ENCODE measurements around the gene CLIC4.
"Not testable (repeated sequence)": the region's sequence is repeated elsewhere in the genome, so short reads cannot be mapped to it uniquely, and the experiment has no call there.

Gene CLIC4

DNA sequence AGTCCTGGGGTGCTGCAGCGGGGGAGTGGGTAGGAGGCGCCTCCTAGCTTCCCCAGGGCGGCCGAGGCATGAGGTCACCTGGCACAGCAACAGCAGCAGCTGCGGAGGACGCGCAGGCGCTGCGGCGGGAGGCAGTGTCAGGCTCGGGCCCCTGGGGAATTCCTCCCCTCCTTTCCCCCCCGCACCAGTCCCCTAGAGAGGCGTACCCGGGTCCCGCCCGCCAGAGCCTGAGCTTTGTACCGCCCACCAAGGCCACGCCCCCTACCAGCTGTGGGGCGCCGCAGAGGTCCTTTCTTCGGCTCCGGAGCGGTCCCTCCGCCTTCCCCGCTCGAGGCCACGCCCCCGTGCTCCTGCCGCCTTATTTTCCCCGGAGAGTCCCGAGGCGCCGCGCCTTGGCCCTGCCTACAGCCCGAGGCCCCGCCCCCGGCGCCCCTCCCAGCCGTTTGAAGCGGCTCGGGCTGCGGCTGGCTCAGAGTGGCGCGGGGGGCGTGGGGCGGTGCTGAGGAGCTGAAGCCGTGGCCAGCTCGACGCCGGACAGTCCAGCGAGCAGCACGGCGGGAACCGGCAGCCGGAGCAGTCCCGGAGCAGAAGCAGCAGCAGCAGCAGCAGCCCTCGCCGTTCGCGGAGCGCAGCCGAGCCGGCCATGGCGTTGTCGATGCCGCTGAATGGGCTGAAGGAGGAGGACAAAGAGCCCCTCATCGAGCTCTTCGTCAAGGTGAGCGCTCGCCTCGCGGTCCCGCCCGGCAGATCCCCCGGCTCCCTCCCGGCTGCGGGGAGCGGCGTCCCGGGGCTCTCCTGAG lies at the start of gene CLIC4:
CLIC4 (plus strand) TSS at position 537 of the 800 bp plus-strand sequence; CDS start at position 644, 107 bp downstream.
- peak; percentile 99 to 100 for DNase-seq (ENCODE audit: low read depth in 2 of 2)

DNA sequence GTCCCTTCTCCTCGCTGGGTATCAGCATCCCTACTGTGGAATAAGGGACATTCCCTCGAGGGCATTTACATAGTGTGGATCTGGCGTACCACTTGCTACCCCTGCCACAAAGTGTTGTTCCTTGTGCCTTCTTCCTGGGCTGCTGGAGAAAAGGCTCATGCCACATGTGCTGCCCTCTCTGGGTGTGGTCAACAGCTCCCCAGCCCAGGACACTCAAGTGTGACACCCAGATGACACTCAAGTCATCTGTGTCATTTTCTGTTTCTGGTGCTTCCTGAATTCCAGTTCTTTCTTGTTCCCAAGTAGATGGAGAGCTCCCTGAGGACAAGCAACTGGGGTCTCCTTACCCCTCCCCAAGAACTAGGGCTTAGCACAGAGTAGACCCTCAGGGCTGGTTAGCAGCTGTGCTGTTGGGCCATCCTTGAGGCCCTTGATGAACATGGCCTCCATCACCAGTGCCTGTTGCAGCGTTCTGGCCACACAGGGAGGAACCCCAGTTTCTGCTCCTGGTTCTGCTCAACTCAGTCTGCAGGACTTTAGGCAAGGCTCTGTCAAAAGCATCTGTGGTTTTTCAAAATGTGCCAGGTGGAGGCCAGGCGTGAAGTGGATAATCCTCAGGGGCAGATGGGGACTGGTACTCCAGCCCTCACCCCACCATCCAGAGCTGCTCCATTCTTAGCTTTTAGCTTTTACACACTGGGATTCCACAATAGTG lies 49.0 kb upstream of the CLIC4 start:
- no peak for DNase-seq (ENCODE audit: low read depth in 2 of 2)

DNA sequence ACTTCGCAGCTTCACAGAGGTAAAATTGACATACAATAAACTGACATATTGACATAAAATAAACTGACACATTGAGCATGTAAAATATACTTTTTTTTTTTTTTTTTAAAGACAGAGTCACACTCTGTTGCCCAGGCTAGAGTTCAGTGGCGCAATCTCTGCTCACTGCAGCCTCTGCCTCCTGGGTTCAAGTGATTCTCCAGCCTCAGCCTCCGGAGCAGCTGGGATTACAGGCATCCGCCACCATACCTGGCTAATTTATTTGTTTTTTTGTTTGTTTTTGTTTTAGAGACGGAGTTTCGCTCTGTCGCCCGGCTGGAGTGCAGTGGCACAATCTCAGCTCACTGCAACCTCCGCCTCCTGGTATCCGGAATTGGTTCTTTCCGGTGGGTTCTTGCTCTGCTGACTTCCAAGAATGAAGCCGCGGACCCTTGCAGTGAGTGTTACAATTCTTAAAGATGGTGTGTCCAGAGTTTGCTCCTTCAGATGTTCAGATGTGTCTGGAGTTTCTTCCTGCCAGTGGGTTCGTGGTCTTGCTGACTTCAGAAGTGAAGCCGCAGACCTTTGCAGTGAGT lies 48.4 kb upstream of the CLIC4 start:
- DNase-seq (ENCODE audit: low read depth in 2 of 2) = no peak

DNA sequence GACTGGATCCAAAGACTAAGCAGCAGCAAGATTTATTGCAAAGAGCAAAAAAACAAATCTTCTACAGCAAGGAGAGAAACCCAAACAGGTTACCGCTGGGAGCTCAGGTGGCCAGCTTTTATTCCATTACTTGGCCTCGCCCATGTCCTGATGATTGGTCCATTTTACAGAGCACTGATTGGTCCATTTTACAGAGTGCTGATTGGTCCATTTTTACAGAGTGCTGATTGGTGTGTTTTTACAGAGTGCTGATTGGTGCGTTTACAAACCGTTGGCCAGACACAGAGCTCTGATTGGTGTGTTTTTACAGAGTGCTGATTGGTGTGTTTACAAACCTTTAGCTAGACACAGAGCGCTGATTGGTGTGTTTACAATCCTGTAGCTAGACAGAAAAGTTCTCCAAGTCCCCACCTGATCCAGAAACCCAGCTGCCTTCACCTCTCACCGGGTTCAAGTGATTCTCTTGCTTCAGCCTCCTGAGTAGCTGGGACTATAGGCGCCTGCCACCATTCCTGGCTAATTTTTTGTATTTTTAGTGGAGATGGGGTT lies 47.7 kb upstream of the CLIC4 start:
- DNase-seq (ENCODE audit: low read depth in 2 of 2) = not testable (repeated sequence)

DNA sequence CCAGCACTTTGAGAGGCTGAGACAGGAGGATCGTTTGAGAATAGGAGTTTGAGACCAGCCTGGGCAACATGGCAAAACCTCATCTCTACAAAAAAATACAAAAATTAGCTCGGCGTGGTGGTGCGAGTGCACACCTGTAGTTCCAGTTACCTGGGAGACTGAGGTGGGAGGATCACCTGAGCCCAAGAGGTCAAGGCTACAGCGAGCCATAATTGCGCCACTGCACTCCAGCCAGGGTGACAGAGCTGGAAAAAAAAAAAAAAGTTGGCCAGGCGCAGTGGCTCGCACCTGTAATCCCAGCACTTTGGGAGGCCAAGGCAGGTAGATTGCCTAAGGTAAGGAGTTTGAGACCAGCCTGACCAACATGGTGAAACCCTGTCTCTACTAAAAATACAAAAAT lies 46.9 kb upstream of the CLIC4 start:
- DNase-seq (ENCODE audit: low read depth in 2 of 2) = not testable (repeated sequence)

DNA sequence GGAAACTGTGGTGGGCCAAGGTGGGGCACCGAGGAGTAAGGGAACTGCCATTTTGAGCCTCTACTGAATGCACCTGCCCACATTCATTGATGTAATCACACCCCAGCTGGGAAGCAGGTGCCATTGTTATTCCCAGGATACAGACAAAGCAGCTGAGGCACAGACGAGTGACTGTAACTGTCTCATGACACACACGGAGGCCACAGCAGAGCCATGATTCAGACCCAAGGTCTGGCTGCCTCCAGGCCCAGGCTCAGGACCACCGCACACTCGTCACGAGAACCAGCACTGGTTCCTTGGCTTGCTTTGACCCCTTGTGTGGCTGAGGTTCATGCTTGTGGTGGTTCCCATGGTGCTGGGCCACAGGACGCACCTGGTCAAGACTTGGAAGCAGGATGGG lies 45.6 kb upstream of the CLIC4 start:
- no peak for DNase-seq (ENCODE audit: low read depth in 2 of 2)

DNA sequence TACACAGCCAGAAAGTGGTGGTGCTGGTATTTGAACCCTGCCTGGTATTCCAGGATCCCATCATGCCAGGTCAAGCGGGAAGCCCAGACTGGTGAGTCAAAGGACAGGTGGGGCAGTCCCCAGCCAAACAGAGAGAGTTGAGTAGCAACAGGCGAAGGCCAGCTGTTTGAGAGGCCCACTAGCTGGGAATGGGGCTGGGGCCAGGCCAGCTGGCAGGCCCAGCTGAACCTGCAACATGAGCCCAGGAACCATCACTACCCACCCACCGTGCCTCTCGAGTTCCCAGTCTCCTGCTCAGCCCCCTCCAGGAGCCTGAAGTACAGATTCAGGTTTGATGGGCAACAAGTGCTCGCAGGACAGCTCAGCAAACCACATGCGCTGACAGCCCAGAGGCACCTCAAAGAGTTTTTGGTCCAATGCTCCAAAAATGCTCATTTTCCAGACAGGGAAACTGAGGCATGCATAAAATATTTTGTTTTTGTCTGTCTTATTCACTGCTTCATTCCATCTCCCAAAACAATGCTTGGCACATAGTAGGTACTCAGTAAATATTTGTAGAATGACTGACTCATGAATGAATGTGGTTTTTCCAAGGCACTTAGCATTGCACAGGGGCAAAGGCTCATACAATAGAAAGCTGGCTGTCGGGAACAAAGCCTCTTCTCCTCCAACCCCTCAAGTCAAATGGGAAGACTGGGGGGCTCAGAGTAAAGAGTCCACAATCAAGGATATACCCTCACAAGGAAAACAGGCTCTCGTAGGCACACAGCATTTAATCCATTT lies 42.5 kb upstream of the CLIC4 start:
- no peak for DNase-seq (ENCODE audit: low read depth in 2 of 2)

DNA sequence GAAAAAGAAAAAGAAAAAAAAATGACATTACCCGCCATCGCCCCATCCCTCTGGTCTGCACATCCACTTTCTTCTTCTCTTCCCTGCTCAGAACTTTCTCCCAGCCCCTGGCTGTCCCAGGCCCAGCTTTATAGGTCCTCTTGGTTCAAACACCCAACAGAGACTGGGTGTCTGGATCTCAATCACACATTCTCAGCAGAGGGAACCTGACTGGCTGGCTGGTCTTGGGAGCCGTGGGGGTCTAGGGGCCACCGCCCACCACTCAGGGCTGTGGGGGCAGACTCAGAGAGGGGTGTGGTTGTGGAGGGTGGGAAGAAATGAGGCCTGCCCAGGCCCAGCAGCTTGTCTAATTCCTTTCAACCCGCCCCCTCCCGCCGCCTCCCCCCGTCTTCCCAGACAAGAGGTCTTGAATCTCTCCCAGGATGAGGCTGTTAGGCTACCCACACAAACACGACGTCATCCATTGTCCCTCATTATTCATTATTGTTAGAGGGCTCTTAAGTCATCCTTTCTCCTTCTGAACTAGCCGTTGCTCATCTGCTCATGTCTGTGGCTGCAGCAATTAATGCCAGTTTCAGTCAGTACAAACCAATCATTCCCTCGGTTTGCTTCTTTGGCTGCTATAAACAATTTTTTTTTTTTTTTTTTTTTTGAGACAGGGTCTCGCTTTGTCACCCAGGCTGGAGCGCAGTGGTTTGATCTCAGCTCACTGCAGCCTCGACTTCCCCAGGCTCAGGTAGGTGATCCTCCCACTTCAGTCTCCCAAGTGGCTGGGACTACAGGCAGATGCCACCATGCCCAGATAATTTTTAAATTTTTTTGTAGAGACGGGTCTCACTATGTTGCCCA lies 40.6 kb upstream of the CLIC4 start:
- DNase-seq (ENCODE audit: low read depth in 2 of 2) = no peak

DNA sequence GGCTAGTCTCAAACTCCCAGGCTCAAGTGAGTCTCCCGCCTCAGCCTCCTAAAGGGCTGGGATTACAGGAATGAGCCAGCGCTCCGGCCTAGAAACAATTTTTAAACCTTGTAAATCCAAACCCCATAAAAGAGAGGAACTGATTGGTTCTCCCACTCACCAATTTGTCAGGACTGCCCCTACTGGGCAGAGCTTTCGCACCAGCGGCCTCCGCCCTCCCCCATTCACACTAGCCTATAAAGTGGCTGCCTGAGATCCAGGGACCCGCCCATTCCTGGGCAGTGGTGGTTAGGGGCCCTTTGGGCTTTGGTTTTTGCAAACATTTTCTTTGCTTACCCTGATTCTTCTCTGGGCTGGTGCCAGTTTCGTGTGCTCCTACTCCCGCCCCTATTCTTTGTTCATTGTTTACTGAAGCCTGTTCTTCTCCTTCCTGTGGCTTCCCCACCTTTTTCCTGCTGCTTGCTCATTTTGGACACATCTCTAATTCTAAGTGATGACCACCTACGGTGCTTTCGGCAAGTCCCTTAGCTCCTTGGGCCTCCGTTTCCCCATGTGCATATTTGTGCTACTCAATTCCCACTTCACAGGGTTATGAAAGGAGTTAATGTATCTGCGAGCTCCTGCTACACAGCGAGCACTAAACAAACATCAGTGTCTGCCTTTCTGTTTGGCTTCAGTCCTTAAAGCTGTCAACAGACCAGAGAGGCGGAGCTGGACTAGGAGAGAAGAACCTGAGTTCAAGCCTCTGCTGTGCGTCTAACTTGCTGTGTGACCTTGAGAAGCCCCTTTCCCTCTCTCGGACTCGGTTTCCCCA lies 39.8 kb upstream of the CLIC4 start:
- DNase-seq (ENCODE audit: low read depth in 2 of 2) = no peak

DNA sequence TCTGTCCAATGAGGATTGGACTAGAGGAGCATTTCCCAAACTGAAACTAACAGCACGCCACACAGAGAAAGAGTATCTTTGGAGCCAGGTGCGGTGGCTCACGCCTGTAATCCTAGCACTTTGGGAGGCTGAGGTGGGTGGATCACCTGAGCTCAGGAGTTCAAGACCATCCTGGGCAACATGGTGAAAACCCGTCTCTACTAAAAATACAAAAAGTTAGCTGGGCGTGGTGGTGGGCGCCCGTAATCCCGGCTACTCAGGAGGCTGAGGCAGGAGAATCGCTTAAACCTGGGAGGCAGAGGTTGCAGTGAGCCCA lies 39.2 kb upstream of the CLIC4 start:
- not testable (repeated sequence) for DNase-seq (ENCODE audit: low read depth in 2 of 2)

DNA sequence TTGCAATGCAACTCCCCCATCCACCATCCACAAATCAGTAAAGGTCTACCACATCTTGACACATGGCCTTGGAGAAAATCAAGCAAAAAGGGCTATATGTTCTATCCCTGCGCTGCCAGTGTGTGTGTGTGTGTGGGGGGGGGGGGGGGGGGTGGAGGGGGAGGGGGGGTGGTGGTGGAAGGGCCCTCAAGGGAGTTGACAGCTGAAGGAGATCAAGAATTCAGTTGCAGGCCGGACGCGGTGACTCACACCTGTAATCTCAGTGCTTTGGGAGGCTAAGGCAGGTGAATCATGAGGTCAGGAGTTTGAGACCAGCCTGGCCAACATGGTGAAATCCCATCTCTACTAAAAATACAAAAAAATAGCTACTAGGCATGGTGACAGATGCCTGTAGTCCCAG lies 37.6 kb upstream of the CLIC4 start:
- no peak for DNase-seq (ENCODE audit: low read depth in 2 of 2)

DNA sequence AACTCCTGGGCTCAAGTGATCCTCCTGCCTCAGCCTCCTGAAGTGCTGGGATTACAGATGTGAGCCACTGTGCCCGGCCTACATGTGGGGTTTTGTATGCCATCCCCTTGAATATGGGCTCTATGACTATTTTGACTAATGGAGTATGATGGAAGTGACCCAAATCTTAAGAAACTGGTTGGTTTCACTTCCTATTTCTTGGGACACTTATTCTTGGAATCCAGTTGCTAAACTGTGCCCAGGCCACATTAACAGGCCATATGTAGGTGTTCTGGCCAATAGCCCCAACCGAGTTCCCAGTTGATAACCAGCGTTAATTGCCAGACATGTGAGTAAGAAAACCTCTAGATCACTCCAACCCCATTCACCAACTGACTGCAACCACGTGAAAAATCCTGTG lies 36.3 kb upstream of the CLIC4 start:
- no peak for DNase-seq (ENCODE audit: low read depth in 2 of 2)

DNA sequence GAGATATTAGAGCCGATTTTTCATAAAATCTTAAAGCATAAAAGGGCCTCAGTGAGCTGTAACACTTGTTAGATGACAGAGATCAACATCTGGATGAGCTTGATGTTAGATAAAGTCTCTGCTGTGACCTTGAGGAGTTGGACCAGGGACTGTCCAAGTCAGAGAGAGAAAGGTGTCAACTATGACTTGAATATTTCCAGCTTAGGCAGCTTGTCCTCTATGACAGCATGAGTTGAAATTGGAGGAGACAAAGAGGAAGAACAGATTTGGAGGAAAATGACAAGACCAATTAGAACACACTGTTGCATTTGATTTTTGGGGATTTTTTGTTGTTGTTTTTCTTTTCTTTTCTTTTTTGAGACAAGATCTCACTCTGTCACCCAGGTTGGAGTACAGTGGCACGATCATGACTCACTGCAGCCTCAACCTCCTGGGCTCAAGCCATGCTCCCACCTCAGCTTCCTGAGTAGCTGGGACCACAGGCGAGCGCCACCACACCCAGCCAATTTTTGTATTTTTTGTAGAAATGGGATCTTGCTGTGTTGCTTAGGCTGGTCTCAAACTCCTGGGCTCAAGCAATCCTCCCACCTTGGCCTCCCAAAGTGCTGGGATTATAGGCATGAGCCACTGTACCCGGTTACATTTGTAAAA lies 35.3 kb upstream of the CLIC4 start:
- no peak for DNase-seq (ENCODE audit: low read depth in 2 of 2)

DNA sequence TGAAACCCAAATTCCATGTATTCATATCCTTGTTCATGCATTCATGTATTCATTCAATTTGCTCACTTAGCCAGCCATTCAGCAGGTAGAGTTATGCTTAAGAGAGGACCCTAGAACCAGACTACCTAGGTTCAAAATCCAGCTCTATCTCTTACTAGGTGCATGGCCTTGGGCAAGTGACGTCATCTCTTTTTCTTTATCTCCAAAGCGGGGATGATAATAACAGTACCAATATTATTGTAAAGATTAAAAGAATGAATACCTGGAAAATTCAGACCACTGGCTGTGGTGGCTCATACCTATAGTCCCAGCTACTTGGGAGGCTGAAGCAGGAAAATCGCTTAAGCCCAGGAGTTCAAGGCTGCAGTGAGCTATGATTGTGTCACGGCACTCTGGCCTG lies 33.9 kb upstream of the CLIC4 start:
- DNase-seq (ENCODE audit: low read depth in 2 of 2) = no peak

DNA sequence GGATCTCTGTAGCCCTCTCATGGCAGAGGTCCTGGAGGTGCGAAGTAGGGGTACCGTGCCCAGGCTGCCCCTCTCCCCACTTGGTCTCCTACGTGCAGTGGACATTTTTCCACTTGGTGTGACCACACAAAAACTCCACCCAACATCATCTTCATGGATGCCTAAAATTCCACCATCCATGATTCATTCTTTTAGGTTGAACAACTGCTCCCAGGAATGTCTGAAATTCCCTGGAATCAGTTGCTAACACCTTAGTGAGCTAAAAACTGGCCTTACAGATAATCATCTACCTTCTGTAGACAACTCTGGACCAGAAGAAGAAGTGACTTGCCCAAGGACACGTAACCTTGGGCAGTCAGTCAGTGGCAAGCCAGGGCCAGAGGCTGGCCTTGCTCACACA lies 32.1 kb upstream of the CLIC4 start:
- no peak for DNase-seq (ENCODE audit: low read depth in 2 of 2)

DNA sequence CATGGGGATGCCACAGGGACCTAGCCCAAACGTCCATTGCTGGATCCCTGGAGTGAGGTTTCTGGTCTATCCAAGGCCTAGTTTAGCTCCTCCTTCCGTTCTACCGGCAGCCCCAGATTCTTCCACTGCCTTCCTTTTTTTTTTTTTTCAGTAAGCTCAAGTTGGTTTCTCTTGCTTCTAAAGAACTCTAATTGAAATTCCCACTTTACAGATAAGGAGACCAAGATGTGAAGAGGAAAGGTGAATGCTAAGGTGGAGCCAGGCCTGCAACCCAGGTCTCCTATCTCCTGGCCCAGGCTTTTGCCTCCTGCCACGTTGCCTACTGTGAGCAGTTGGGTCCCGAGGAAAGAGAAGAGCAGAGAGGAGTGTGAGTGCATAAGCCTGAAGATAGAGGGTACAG lies 31.5 kb upstream of the CLIC4 start:
- no peak for DNase-seq (ENCODE audit: low read depth in 2 of 2)

DNA sequence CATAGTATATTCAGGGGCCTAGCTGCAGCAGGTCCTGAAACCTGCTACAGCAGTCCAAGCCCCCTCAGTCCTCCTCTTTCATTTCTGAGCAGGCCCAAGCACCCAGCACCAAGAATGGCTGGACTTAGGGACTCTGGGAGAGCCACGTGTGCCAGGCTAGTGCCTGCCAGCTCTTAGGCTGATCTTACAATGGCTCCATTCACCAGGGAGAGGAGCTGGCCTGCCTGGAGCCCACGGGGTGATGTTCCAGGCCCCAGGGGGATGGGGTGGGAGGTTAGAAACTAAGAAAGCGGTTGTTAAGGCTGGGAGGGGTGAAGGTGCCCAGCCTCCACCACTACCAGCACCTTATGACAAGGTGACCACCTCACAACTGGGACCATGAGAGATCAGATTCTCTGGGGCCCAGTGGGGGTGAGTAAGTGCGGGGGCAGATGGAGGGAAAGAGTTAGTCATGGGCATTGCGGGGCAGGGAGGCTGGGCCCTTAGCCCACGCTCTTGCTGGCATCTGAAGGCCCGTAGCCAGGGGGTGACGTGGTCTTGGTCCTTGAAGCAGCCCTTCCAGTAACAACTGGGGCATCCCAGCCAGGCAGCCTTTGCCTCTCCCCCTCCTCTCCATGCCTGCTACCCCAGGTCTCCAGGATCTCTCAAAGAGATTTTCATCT lies 30.3 kb upstream of the CLIC4 start:
- no peak for DNase-seq (ENCODE audit: low read depth in 2 of 2)

DNA sequence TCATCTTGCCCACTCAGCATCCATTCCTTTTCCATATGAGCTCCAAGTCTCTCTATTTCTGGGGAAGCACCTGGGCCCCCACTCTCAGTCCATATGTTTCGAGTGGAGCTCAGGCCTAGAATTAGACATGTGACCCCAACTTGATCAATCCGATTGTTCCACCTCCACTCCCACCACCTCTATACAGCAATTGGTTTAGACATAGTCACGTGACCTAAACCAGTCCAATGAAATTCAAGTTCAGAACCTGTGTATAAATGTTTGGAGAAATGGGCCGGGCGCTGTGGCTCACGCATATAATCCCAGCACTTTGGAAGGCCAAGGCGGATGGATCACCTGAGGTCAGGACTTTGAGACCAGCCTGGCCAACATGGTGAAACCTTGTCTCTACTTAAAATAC lies 29.6 kb upstream of the CLIC4 start:
- DNase-seq (ENCODE audit: low read depth in 2 of 2) = no peak

All from stimulated activated CD8-positive, alpha-beta memory T cell treated with anti-CD3 and anti-CD28 coated beads, Interleukin-15, amount 100 ng/mL, for 4 hours (primary cell).